HG02840 (cell line): ENCODE data around the gene KCNQ5.
"Not testable (repeated sequence)": the region's sequence is repeated elsewhere in the genome, so short reads cannot be mapped to it uniquely, and the experiment has no call there.

Experiments
- ATAC-seq: cut with Tn5 transposase; IDR thresholded peaks from one replicate; pipeline ENCODE4 v1.9.1; 2021; ENCODE audit warnings: mild to moderate bottlenecking, moderate library complexity, moderate number of reproducible peaks; ENCODE audit not compliant: unreplicated experiment, low FRiP score

KCNQ5 gene

GRCh38 chr6:73203098-73203497, 581.2 kb downstream of the KCNQ5 start:
- ATAC-seq = no peak

DNA sequence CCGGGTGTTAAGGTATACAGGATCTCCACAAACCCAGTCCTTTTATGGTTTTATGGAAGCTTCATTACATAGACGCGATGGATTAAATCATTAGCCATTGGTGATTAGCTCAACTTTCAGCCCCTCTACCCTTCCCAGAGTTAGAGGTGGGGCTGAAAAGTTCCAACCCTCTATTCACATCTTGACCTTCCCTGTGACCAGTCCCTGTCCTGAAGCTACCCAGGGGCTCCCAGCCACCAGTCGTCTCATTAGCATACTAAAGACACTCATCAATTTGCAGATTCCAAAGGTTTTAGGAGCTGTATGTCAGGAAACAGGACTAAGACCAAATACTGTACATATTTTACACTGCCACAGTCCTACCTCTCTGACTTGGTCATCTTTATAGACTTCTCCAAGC, 582.4 kb downstream of the KCNQ5 start:
- no peak for ATAC-seq

DNA sequence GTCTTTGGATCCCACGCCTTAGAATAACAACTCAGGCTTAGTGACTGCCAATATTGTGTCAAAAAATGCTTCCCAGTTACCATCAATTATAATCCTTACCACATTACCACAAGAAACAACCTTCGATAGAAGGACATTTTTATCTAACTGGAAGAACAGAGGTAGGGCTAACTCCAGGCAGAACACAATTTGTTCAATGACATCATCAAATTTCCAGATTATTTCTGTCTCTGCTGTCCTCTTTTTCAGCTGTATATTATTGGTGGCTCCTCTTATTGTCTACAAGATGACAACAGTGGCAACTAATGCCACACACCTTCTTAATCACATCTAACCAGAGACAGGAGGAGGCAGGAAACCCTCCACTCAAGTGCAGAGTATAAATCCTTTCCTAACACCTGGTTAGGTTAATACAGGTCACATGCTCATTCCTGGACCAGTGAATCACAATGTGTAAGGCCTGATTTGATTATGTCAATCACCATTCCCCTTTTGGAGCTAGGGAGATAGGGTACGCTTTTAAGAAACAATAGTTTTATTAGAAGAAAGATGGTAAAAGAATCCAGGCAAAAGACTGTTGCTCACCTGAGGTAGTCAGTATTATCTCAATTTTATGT, 585.5 kb downstream of the KCNQ5 start:
- no peak for ATAC-seq

DNA sequence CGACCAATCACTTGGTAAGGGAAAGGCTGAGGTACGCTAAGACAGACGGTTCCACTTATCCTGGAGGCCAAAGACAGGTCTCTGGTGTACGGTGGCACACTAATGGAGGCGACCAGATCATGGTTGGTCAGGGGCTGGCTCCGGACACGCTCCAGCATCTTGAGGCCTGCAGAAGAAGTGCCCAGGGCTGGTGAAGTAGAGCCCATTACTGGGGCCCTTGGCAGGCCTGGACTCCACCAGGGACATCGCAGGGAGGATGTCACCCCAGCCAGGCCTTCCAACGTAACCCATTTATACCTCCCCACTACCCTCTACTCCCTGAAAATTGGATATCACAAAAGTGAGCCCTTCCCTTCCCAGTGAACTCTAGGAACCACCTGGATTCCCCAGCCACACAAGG, 587.3 kb downstream of the KCNQ5 start:
- ATAC-seq = no peak

DNA sequence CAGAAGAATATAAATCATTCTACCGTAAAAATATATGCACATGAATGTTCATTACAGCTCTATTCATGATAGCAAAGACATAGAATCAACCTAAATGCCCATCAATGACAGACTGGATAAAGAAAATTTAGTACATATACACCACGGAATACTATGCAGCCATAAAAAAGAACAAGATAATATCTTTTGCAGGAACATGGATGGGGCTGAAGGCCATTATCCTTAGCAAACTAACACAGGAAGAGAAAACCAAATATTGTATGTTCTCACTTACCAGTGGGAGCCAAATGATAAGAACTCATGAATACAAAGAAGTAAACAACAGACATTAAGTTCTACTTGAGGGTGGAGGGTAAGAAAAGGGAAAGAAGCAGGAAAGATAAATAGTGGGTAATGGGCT, 595.0 kb downstream of the KCNQ5 start:
- ATAC-seq = no peak

GRCh38 chr6:73225396-73225795, 603.5 kb downstream of the KCNQ5 start, which contains the start of gene KHDC1L:
TSS of gene KHDC1L (minus strand) at chr6:73225496. CDS start at chr6:73225408, 88 bp downstream.
- ATAC-seq = no peak

DNA sequence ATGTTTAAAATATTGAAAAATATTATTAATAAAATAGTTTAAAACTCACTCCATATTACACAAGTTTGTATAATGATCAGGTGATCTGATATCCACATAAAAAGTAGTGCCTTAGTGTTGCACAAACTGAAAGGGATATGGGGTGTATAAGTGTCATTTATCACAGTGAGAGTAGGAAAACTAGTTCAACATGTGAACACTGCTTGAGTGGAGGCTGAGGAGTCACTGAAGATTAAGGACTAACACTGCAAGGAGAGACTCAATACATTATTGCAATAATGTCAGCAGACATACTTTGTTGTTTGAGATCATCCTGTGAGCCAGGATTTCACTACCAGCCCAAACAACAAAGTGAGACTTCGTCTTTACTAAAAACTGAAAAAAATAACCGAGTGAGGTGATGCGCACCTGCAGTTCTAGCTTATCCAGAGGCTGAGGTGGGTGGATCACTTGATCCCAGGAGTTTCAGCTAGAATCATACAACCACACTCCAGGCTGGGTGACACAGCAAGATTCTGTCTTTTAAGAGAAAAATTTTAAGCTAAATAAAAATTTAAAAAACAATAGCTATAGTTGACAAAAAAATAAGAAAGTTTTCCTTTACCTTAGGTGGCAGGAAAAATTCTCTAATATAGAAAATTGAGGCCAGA, 605.9 kb downstream of the KCNQ5 start:
- no peak for ATAC-seq

DNA sequence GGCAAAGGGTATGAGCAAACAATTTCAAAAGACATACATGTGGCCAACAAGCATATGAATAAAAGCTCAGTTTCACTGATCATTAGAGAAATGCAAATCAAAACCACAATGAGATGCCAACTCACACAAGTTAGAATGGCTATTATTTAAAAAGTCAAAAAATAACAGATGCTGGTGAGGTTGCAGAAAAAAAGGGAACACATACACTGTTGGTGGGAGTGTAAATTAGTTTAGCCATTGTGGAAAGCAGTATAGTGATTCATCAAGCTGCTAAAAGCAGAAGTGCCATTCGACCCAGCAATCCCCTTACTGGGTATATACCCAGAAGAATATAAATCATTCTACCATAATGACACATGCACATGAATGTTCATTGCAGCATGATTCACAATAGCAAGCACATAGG, 610.1 kb downstream of the KCNQ5 start:
- no peak for ATAC-seq

DNA sequence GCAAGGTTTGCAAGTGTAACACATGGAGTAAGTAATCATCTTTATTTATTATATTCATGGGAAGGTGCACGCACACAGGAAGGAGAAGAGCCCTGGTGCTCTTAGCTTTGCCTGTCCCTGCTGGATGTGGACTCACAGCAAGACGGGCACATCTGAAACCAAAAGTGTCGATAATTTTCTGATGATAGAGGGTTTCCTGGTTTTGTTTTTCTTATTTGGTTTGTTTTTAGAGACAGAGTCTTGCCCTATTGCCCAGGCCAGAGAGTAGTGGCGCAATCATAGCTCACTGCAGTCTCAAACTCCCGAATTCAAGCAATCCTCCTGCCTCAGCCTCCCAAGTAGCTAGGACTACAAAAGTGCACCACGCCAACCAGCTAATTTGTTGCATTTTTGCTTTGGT, 611.2 kb downstream of the KCNQ5 start:
- ATAC-seq = no peak

GRCh38 chr6:73233971-73234370, 612.1 kb downstream of the KCNQ5 start:
- not testable (repeated sequence) for ATAC-seq

- no peak for ATAC-seq
Measured at GRCh38 chr6:73234733-73235132, 612.9 kb downstream of the KCNQ5 start.

- no peak for ATAC-seq
Measured at GRCh38 chr6:73236144-73236750, 614.4 kb downstream of the KCNQ5 start.

DNA sequence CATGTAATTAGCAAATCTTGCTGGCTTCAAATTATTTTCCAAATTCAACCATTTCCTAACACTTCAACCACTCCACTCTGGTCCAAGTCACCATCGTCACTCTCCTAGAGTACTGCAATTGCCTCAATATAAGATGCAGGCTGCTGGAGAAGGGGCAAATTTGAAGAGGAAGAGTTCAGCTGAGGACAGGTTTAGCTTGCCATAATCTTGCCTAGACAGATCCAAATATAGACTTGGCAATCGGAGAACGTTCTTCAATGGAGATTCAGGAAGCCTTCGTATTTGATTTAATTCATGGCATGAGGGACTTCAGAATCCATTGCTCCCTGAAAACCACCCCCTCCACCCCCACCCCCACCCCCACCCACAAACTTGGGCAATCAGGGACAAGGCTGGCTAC, 618.9 kb downstream of the KCNQ5 start:
- ATAC-seq = no peak

- ATAC-seq = no peak
Measured at GRCh38 chr6:73242001-73242400, 620.1 kb downstream of the KCNQ5 start.
